Panc1 (cell line): ENCODE results near the gene LILRB4.

ENCODE experiments used
- CTCF ChIP-seq: fragments of 450-650 bp; IDR thresholded peaks from 2 replicates; pipeline ENCODE4 v1.5.1; 2017; ENCODE audit warnings: mild to moderate bottlenecking
- REST ChIP-seq, 2 experiments: IDR thresholded peaks; 2 replicates each; pipeline ENCODE4 v1.6.1; 2011 to 2012; ENCODE audit warnings: low read depth in 2 of 2, control low read depth in 1 of 2, low read length in 1 of 2, mild to moderate bottlenecking in 1 of 2, moderate library complexity in 1 of 2; ENCODE audit not compliant: insufficient read depth in 1 of 2

GRCh38 chr19:54654447-54655321 is 8.1 kb upstream of the LILRB4 start:
- TF ChIP-seq CTCF (no peak), REST (IDR thresholded peaks at IDR 0.05; ENCODE audit: insufficient read depth in 1 of 2, low read depth in 2 of 2, low read length in 1 of 2) (no peak)
